ENCODE results near the gene ADAMTS10. TPM values are rescaled to one million over a fixed set of nuclear protein-coding genes. Genes with fewer than 3 reads are reported as not detected.

The ADAMTS10 gene
- total and polyA plus RNA-seq, 2 of the 8 experiments (the other 6 are each of a cell fraction or from before 2014, with no cell fraction given) = 6.9 to 17.4 TPM

DNA sequence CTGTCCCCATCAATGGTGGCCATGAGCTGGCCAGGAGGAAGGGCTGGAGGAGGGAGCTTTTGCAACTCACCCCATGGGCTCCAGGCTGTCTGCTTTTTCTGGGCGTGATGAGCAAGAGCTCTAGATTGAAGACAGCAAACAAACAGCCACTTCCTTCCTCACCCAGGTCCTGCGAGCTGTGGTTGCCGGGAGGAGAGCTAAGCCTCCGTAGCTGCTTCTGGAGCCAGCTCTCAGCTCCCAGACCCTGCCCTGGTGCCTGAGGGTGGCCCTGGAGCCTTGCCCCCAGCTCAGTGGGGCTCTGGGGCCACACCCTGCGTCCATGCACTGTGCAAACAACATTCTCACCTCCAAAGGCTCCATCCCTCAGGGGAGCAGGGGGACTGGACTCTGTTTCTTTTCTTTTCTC, 39.5 kb downstream of the ADAMTS10 start (continued):
- TF ChIP-seq, protein P1, sequence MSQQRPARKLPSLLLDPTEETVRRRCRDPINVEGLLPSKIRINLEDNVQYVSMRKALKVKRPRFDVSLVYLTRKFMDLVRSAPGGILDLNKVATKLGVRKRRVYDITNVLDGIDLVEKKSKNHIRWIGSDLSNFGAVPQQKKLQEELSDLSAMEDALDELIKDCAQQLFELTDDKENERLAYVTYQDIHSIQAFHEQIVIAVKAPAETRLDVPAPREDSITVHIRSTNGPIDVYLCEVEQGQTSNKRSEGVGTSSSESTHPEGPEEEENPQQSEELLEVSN (IDR thresholded peaks at IDR 0.05) = no peak
